ENCODE measurements around the gene CEP104.
"Not testable (repeated sequence)": the region's sequence is repeated elsewhere in the genome, so short reads cannot be mapped to it uniquely, and the experiment has no call there.

Gene CEP104

GRCh38 chr1:3825356-3825755, 31.7 kb downstream of the CEP104 start:
- DNase-seq (ENCODE audit: low read depth in 2 of 2): no peak

- DNase-seq (ENCODE audit: low read depth in 2 of 2): no peak
These were observed 32.4 kb downstream of the CEP104 start for GRCh38 chr1:3824650-3825049.

GRCh38 chr1:3822421-3822820, 34.6 kb downstream of the CEP104 start:
- no peak for DNase-seq (ENCODE audit: low read depth in 2 of 2)

GRCh38 chr1:3821908-3822307, 35.1 kb downstream of the CEP104 start:
- no peak for DNase-seq (ENCODE audit: low read depth in 2 of 2)

GRCh38 chr1:3821447-3821846, 35.6 kb downstream of the CEP104 start:
- DNase-seq (ENCODE audit: low read depth in 2 of 2): no peak

- no peak for DNase-seq (ENCODE audit: low read depth in 2 of 2)
These were observed 36.0 kb downstream of the CEP104 start for GRCh38 chr1:3821004-3821403.

- DNase-seq (ENCODE audit: low read depth in 2 of 2): no peak
These were observed 36.7 kb downstream of the CEP104 start for GRCh38 chr1:3820316-3820715.

GRCh38 chr1:3819771-3820200, 37.2 kb downstream of the CEP104 start:
- no peak for DNase-seq (ENCODE audit: low read depth in 2 of 2)

- no peak for DNase-seq (ENCODE audit: low read depth in 2 of 2)
These were observed 39.0 kb downstream of the CEP104 start for GRCh38 chr1:3817821-3818597.

GRCh38 chr1:3817138-3817740, 39.8 kb downstream of the CEP104 start:
- DNase-seq (ENCODE audit: low read depth in 2 of 2): no peak

- DNase-seq (ENCODE audit: low read depth in 2 of 2): no peak
These were observed 40.5 kb downstream of the CEP104 start for GRCh38 chr1:3816331-3817137.

- no peak for DNase-seq (ENCODE audit: low read depth in 2 of 2)
These were observed 42.0 kb downstream of the CEP104 start for GRCh38 chr1:3814771-3815561.

GRCh38 chr1:3814065-3814464, 42.9 kb downstream of the CEP104 start:
- DNase-seq (ENCODE audit: low read depth in 2 of 2): no peak

- DNase-seq (ENCODE audit: low read depth in 2 of 2): no peak
These were observed 45.5 kb downstream of the CEP104 start for GRCh38 chr1:3811595-3811911.

- DNase-seq (ENCODE audit: low read depth in 2 of 2): not testable (repeated sequence)
These were observed 46.8 kb downstream of the CEP104 start for GRCh38 chr1:3810149-3810761.

GRCh38 chr1:3809680-3810079, 47.3 kb downstream of the CEP104 start:
- DNase-seq (ENCODE audit: low read depth in 2 of 2): no peak

- no peak for DNase-seq (ENCODE audit: low read depth in 2 of 2)
These were observed 49.2 kb downstream of the CEP104 start for GRCh38 chr1:3807769-3808168.

GRCh38 chr1:3805038-3805437, 52.0 kb downstream of the CEP104 start:
- DNase-seq (ENCODE audit: low read depth in 2 of 2): no peak

- DNase-seq (ENCODE audit: low read depth in 2 of 2): not testable (repeated sequence)
These were observed 52.4 kb downstream of the CEP104 start for GRCh38 chr1:3804627-3804944.

GRCh38 chr1:3803905-3804626, 52.9 kb downstream of the CEP104 start:
- DNase-seq (ENCODE audit: low read depth in 2 of 2): no peak

GRCh38 chr1:3800795-3801194, 56.2 kb downstream of the CEP104 start:
- not testable (repeated sequence) for DNase-seq (ENCODE audit: low read depth in 2 of 2)

All from stimulated activated CD4-positive, alpha-beta T cell treated with anti-CD3 and anti-CD28 coated beads, Interleukin-4, amount 100 ng/mL, for 48 hours (primary cell).